HuH-7 (cell line): Measurements from ENCODE around the gene DDX6.

Source experiments
- DNase-seq: peaks from one replicate; pipeline ENCODE4 v3.0.0; 2011; ENCODE audit warnings: low spot score

Gene DDX6

GRCh38 chr11:118699506-118700220 lies 91.3 kb downstream of the DDX6 start:
- no peak for DNase-seq
